Loucy (cell line): ENCODE measurements around the gene NPEPPS.
A peak's percentile ranks its signal among the peaks of the same experiment; 100 is the strongest.

Experiments
- H2AFZ ChIP-seq: fragments of 200-600 bp; sonication (generic); 2 replicates; pipeline ENCODE4 v1.6.0; 2016; ENCODE audit warnings: antibody characterized with exemption, mild to moderate bottlenecking, low read length, moderate library complexity
- H3F3A ChIP-seq: fragments of 200-600 bp; 2 replicates; pipeline ENCODE4 v1.6.0; 2016; ENCODE audit warnings: antibody characterized with exemption, low read depth, mild to moderate bottlenecking
- H3K27me3 ChIP-seq: fragments of 200-600 bp; sonication (generic); 2 replicates; pipeline ENCODE4 v1.6.1; 2014; ENCODE audit warnings: low read length, mild to moderate bottlenecking; ENCODE audit not compliant: insufficient read depth, poor library complexity, severe bottlenecking
- H3K36me3 ChIP-seq: fragments of 200-600 bp; sonication (generic); 2 replicates; pipeline ENCODE4 v1.6.1; 2016; ENCODE audit warnings: low read length; ENCODE audit not compliant: insufficient read depth
- H3K4me1 ChIP-seq: fragments of 200-600 bp; sonication (generic); 2 replicates; pipeline ENCODE4 v1.5.1; 2014; ENCODE audit warnings: low read length, mild to moderate bottlenecking; ENCODE audit not compliant: insufficient read depth, poor library complexity, severe bottlenecking
- H3K4me2 ChIP-seq: fragments of 200-600 bp; sonication (generic); 2 replicates; pipeline ENCODE4 v1.6.0; 2014; ENCODE audit warnings: antibody characterized with exemption, low read length, low read depth, mild to moderate bottlenecking; ENCODE audit not compliant: poor library complexity, severe bottlenecking
- H3K4me3 ChIP-seq: fragments of 200-600 bp; sonication (generic); 2 replicates; pipeline ENCODE4 v1.5.1; 2014; ENCODE audit warnings: low read length, mild to moderate bottlenecking, mixed read lengths; ENCODE audit not compliant: poor library complexity, severe bottlenecking
- H3K79me2 ChIP-seq: fragments of 200-600 bp; sonication (generic); 2 replicates; pipeline ENCODE4 v1.6.1; 2014; ENCODE audit warnings: low read length; ENCODE audit not compliant: insufficient read depth
- H3K9ac ChIP-seq: fragments of 200-600 bp; sonication (generic); 2 replicates; pipeline ENCODE4 v1.6.0; 2014; ENCODE audit warnings: mild to moderate bottlenecking, low read depth, low read length, moderate library complexity; ENCODE audit not compliant: poor library complexity, severe bottlenecking
- H3K9me2 ChIP-seq: fragments of 200-600 bp; sonication (generic); replicated peaks from 2 replicates; pipeline ENCODE4 v1.6.1; 2016; ENCODE audit warnings: low read depth, low read length, mixed read lengths
- H3K9me3 ChIP-seq: fragments of 200-600 bp; sonication (generic); 2 replicates; pipeline ENCODE4 v1.6.1; 2014; ENCODE audit warnings: mild to moderate bottlenecking, antibody characterized with exemption, low read length, low read depth; ENCODE audit not compliant: insufficient read depth
- H4K20me1 ChIP-seq: fragments of 200-600 bp; sonication (generic); 2 replicates; pipeline ENCODE4 v1.6.0; 2014; ENCODE audit warnings: antibody characterized with exemption, low read length, mild to moderate bottlenecking; ENCODE audit not compliant: insufficient read depth, poor library complexity, severe bottlenecking
- EZH2phosphoT487 ChIP-seq: fragments of 200-600 bp; IDR thresholded peaks from 2 replicates; pipeline ENCODE4 v1.6.1; 2018; ENCODE audit warnings: antibody characterized with exemption, mild to moderate bottlenecking, moderate library complexity, borderline replicate concordance
- TF ChIP-seq, protein P1 (sequence below): fragments of 200-600 bp; sonication (generic); conservative IDR thresholded peaks from 2 replicates; pipeline ENCODE4 v1.5.1; 2014; ENCODE audit warnings: mild to moderate bottlenecking, antibody characterized with exemption, low read length

Gene NPEPPS

GRCh38 chr17:47611372-47612350 lies 80.8 kb downstream of the NPEPPS start:
- TF ChIP-seq EZH2phosphoT487 = no peak
- TF ChIP-seq, protein P1, sequence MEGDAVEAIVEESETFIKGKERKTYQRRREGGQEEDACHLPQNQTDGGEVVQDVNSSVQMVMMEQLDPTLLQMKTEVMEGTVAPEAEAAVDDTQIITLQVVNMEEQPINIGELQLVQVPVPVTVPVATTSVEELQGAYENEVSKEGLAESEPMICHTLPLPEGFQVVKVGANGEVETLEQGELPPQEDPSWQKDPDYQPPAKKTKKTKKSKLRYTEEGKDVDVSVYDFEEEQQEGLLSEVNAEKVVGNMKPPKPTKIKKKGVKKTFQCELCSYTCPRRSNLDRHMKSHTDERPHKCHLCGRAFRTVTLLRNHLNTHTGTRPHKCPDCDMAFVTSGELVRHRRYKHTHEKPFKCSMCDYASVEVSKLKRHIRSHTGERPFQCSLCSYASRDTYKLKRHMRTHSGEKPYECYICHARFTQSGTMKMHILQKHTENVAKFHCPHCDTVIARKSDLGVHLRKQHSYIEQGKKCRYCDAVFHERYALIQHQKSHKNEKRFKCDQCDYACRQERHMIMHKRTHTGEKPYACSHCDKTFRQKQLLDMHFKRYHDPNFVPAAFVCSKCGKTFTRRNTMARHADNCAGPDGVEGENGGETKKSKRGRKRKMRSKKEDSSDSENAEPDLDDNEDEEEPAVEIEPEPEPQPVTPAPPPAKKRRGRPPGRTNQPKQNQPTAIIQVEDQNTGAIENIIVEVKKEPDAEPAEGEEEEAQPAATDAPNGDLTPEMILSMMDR = no peak
- Histone ChIP-seq H3K36me3 (peaks cover 39% of the 10 kb centered on the region; the same call in 1 of the 2 replicates), H3K27me3 (no peaks in the 10 kb centered on the region), H3F3A (no peaks in the 10 kb centered on the region), H4K20me1 (no peaks in the 10 kb centered on the region), H3K4me1 (no peaks in the 10 kb centered on the region), H3K4me3 (no peak overlapping the region), H3K4me2 (no peak overlapping the region), H3K9me2 (no peaks in the 10 kb centered on the region), H3K9me3 (no peaks in the 10 kb centered on the region), H3K79me2 (no peaks in the 10 kb centered on the region), H2AFZ (no peak overlapping the region), H3K9ac (no peak overlapping the region)

GRCh38 chr17:47615766-47616424 lies 85.0 kb downstream of the NPEPPS start:
- Histone ChIP-seq H3F3A (no peaks in the 10 kb centered on the region), H3K9me3 (no peaks in the 10 kb centered on the region), H3K27me3 (no peaks in the 10 kb centered on the region), H3K4me2 (no peak overlapping the region), H3K79me2 (no peaks in the 10 kb centered on the region), H2AFZ (no peak overlapping the region), H3K36me3 (peaks cover 64% of the 10 kb centered on the region; the same call in 1 of the 2 replicates), H3K9me2 (no peaks in the 10 kb centered on the region), H3K4me1 (no peaks in the 10 kb centered on the region), H3K4me3 (no peak overlapping the region), H4K20me1 (no peaks in the 10 kb centered on the region), H3K9ac (no peak overlapping the region)
- TF ChIP-seq, protein P1 = peak; percentile 89
- no peak for TF ChIP-seq EZH2phosphoT487

- Histone ChIP-seq H2AFZ (no peak overlapping the region), H3K4me1 (peaks cover 14% of the 10 kb centered on the region), H3K9ac (no peak overlapping the region), H3K27me3 (no peaks in the 10 kb centered on the region), H3K4me3 (no peak overlapping the region), H3K9me3 (no peaks in the 10 kb centered on the region), H3K4me2 (no peak overlapping the region), H3F3A (no peaks in the 10 kb centered on the region), H3K9me2 (no peaks in the 10 kb centered on the region), H3K36me3 (peaks cover 74% of the 10 kb centered on the region; the same call in 1 of the 2 replicates), H4K20me1 (no peaks in the 10 kb centered on the region), H3K79me2 (no peaks in the 10 kb centered on the region)
- no peak for TF ChIP-seq EZH2phosphoT487
- TF ChIP-seq, protein P1 = peak; percentile 29; the same call in 1 of the 2 replicates
Measured at GRCh38 chr17:47618410-47618809, 87.5 kb downstream of the NPEPPS start.
